HG02938 (cell line): ENCODE results near the gene ZCCHC8.
"Not testable (repeated sequence)": the region's sequence is repeated elsewhere in the genome, so short reads cannot be mapped to it uniquely, and the experiment has no call there.

Source experiments
- ATAC-seq: cut with Tn5 transposase; IDR thresholded peaks from one replicate; pipeline ENCODE4 v1.9.1; 2021; ENCODE audit warnings: mild to moderate bottlenecking, moderate library complexity; ENCODE audit not compliant: unreplicated experiment

Gene ZCCHC8

GRCh38 chr12:122513028-122513427 is 12.3 kb upstream of the ZCCHC8 start:
- ATAC-seq: not testable (repeated sequence)

- no peak for ATAC-seq
These were observed 7.4 kb upstream of the ZCCHC8 start for GRCh38 chr12:122508163-122508562.

- no peak for ATAC-seq
These were observed 5.7 kb upstream of the ZCCHC8 start for GRCh38 chr12:122506393-122506938.

GRCh38 chr12:122505419-122506051 is 4.8 kb upstream of the ZCCHC8 start:
- no peak for ATAC-seq

- ATAC-seq: no peak
These were observed 3.3 kb upstream of the ZCCHC8 start for GRCh38 chr12:122503783-122504590.

GRCh38 chr12:122503147-122503751 is 2.5 kb upstream of the ZCCHC8 start:
- no peak for ATAC-seq

GRCh38 chr12:122501489-122501989 is 807 bp upstream of the ZCCHC8 start:
- ATAC-seq: no peak

- peak; percentile 8 for ATAC-seq
These were observed 594 bp downstream of the ZCCHC8 start for GRCh38 chr12:122499991-122500684.

GRCh38 chr12:122495258-122495657 is 5.5 kb downstream of the ZCCHC8 start:
- no peak for ATAC-seq

GRCh38 chr12:122493222-122493621 is 7.5 kb downstream of the ZCCHC8 start:
- not testable (repeated sequence) for ATAC-seq

- ATAC-seq: no peak
These were observed 8.7 kb downstream of the ZCCHC8 start for GRCh38 chr12:122491991-122492390.

- no peak for ATAC-seq
These were observed 11.7 kb downstream of the ZCCHC8 start for GRCh38 chr12:122489038-122489437.

GRCh38 chr12:122487807-122488206 is 12.9 kb downstream of the ZCCHC8 start:
- ATAC-seq: not testable (repeated sequence)

- no peak for ATAC-seq
These were observed 13.8 kb downstream of the ZCCHC8 start for GRCh38 chr12:122486805-122487426.

- ATAC-seq: not testable (repeated sequence)
These were observed 14.4 kb downstream of the ZCCHC8 start for GRCh38 chr12:122486360-122486759.

GRCh38 chr12:122484385-122484784 is 16.3 kb downstream of the ZCCHC8 start:
- ATAC-seq: not testable (repeated sequence)

- no peak for ATAC-seq
These were observed 16.8 kb downstream of the ZCCHC8 start for GRCh38 chr12:122483969-122484368.

- ATAC-seq: no peak
These were observed 18.9 kb downstream of the ZCCHC8 start for GRCh38 chr12:122481861-122482260.

GRCh38 chr12:122480753-122481152 is 20.0 kb downstream of the ZCCHC8 start:
- no peak for ATAC-seq

GRCh38 chr12:122474324-122474716 is 26.4 kb downstream of the ZCCHC8 start:
- ATAC-seq: no peak
